ENCODE data around the gene ZXDC. TPM values are rescaled to one million over a fixed set of nuclear protein-coding genes. Genes with fewer than 3 reads are reported as not detected.
A peak's percentile ranks its signal among the peaks of the same experiment; 100 is the strongest.

Gene ZXDC
- total RNA-seq, 2 donors from 2014 or later = 15.7 to 20.7 TPM

GRCh38 chr3:126479642-126480041 lies 4.0 kb upstream of the ZXDC start:
- no peak for ATAC-seq
- intact Hi-C loops (cut with DNase I) = no loop called here
- no peak for DNase-seq

GRCh38 chr3:126478581-126479310 lies 3.1 kb upstream of the ZXDC start:
- intact Hi-C loops (cut with DNase I) = no loop called here
- ATAC-seq = no peak
- DNase-seq = no peak

- DNase-seq = no peak
- intact Hi-C loops (cut with DNase I) = no loop called here
- no peak for ATAC-seq
Measured at GRCh38 chr3:126477061-126477380, 1.3 kb upstream of the ZXDC start.

GRCh38 chr3:126476166-126477060 lies 722 bp upstream of the ZXDC start:
- peak; percentile 67 for DNase-seq
- intact Hi-C loops (cut with DNase I) = no loop called here
- peak; percentile 9 to 62 for ATAC-seq

GRCh38 chr3:126474498-126475412 lies 936 bp downstream of the ZXDC start:
- DNase-seq = peak; percentile 49
- intact Hi-C loops (cut with DNase I) = loop anchor here in 1 of 2 donors (5.0 kb wide), 1 partner anchor 217 kb away; no protein-coding TSS in a partner anchor
- ATAC-seq = peak in 1 of 2 donors; percentile 2

- intact Hi-C loops (cut with DNase I) = loop anchor here in 1 of 2 donors (5.0 kb wide), 1 partner anchor 216 kb away; no protein-coding TSS in a partner anchor
- no peak for DNase-seq
- no peak for ATAC-seq
Measured at GRCh38 chr3:126473292-126474168, 2.2 kb downstream of the ZXDC start.

- DNase-seq = peak; percentile 69
- intact Hi-C loops (cut with DNase I) = loop anchor here in 1 of 2 donors (5.0 kb wide), 1 partner anchor 215 kb away; no protein-coding TSS in a partner anchor
- peak in 1 of 2 donors; percentile 30 for ATAC-seq
Measured at GRCh38 chr3:126472277-126473006, 3.2 kb downstream of the ZXDC start.

- intact Hi-C loops (cut with DNase I) = no loop called here
- DNase-seq = no peak
Measured at GRCh38 chr3:126469479-126469878, 6.2 kb downstream of the ZXDC start.

GRCh38 chr3:126468028-126468891 lies 7.4 kb downstream of the ZXDC start:
- no peak for ATAC-seq
- intact Hi-C loops (cut with DNase I) = no loop called here
- no peak for DNase-seq

More at GRCh38 chr3:126469479-126469878, 6.2 kb downstream of the ZXDC start:
- ATAC-seq = peak in 1 of 2 donors; percentile 21

- intact Hi-C loops (cut with DNase I) = no loop called here
- DNase-seq (no peak), ATAC-seq (no peak)
Measured at GRCh38 chr3:126467611-126467955, 8.1 kb downstream of the ZXDC start.

GRCh38 chr3:126466886-126467610 lies 8.6 kb downstream of the ZXDC start:
- ATAC-seq (peak in 1 of 2 donors; percentile 46), DNase-seq (no peak)
- intact Hi-C loops (cut with DNase I) = no loop called here

- DNase-seq (peak; percentile 45), ATAC-seq (peak in 1 of 2 donors; percentile 16)
- intact Hi-C loops (cut with DNase I) = no loop called here
Measured at GRCh38 chr3:126465928-126466544, 9.7 kb downstream of the ZXDC start.

- ATAC-seq = no peak
- intact Hi-C loops (cut with DNase I) = no loop called here
- no peak for DNase-seq
Measured at GRCh38 chr3:126464997-126465396, 10.7 kb downstream of the ZXDC start.

- peak in 1 of 2 donors; percentile 44 for ATAC-seq
- DNase-seq = no peak
- intact Hi-C loops (cut with DNase I) = no loop called here
Measured at GRCh38 chr3:126464494-126464893, 11.2 kb downstream of the ZXDC start.

- ATAC-seq (no peak), DNase-seq (no peak)
- intact Hi-C loops (cut with DNase I) = no loop called here
Measured at GRCh38 chr3:126464093-126464492, 11.6 kb downstream of the ZXDC start.

GRCh38 chr3:126463521-126463920 lies 12.2 kb downstream of the ZXDC start:
- ATAC-seq = no peak
- intact Hi-C loops (cut with DNase I) = no loop called here
- no peak for DNase-seq
